Kidney epithelial cell (primary cell): ENCODE data around the gene PANX1. TPM values are rescaled to one million over a fixed set of nuclear protein-coding genes. Genes with fewer than 3 reads are reported as not detected.

ENCODE experiments used
- DNase-seq: peaks from one replicate; pipeline ENCODE4 v3.0.0-alpha.2; 2010; ENCODE audit warnings: low read depth
- H3K27me3 ChIP-seq: 2 replicates; pipeline ENCODE4 v1.6.0; 2011; ENCODE audit warnings: low read length; ENCODE audit not compliant: control insufficient read depth, insufficient read depth
- H3K36me3 ChIP-seq: 2 replicates; pipeline ENCODE4 v1.5.1; 2011; ENCODE audit warnings: low read length; ENCODE audit not compliant: control insufficient read depth, insufficient read depth
- H3K4me3 ChIP-seq: 2 replicates; pipeline ENCODE4 v1.5.1; 2011; ENCODE audit warnings: low read depth, mild to moderate bottlenecking, control low read depth, low read length
- CTCF ChIP-seq: IDR thresholded peaks from 2 replicates; pipeline ENCODE4 v1.5.1; 2011; ENCODE audit warnings: mild to moderate bottlenecking, moderate library complexity, low read length, control low read depth, inconsistent platforms; ENCODE audit not compliant: insufficient read depth, poor library complexity, severe bottlenecking
- total RNA-seq: library from RNA; depleted of rRNA; stranded (reverse); fragments of >200 nt; gene quantifications from 2 replicates; pipeline ENCODE4 v1.2.3, GENCODE V29; 2015

PANX1 gene
- total RNA-seq, 1 donor from 2014 or later, result 60.5 TPM

GRCh38 chr11:94148189-94148588 lies 19.5 kb downstream of the PANX1 start:
- no peak for DNase-seq
- H3K27me3 ChIP-seq, result no peaks in the 10 kb centered on the region
- H3K36me3 ChIP-seq, result no peaks in the 10 kb centered on the region
- H3K4me3 ChIP-seq, result no peak overlapping the region
- TF ChIP-seq CTCF, result no peak

- no peaks in the 10 kb centered on the region for H3K27me3 ChIP-seq
- no peaks in the 10 kb centered on the region for H3K36me3 ChIP-seq
- no peak for TF ChIP-seq CTCF
- DNase-seq, result no peak
- H3K4me3 ChIP-seq, result no peak overlapping the region
Measured at GRCh38 chr11:94149431-94150017, 20.9 kb downstream of the PANX1 start.

- TF ChIP-seq CTCF, result no peak
- Histone ChIP-seq H3K4me3 (no peak overlapping the region), H3K27me3 (no peaks in the 10 kb centered on the region), H3K36me3 (no peaks in the 10 kb centered on the region)
- no peak for DNase-seq
Measured at GRCh38 chr11:94150056-94150455, 21.4 kb downstream of the PANX1 start.

DNA sequence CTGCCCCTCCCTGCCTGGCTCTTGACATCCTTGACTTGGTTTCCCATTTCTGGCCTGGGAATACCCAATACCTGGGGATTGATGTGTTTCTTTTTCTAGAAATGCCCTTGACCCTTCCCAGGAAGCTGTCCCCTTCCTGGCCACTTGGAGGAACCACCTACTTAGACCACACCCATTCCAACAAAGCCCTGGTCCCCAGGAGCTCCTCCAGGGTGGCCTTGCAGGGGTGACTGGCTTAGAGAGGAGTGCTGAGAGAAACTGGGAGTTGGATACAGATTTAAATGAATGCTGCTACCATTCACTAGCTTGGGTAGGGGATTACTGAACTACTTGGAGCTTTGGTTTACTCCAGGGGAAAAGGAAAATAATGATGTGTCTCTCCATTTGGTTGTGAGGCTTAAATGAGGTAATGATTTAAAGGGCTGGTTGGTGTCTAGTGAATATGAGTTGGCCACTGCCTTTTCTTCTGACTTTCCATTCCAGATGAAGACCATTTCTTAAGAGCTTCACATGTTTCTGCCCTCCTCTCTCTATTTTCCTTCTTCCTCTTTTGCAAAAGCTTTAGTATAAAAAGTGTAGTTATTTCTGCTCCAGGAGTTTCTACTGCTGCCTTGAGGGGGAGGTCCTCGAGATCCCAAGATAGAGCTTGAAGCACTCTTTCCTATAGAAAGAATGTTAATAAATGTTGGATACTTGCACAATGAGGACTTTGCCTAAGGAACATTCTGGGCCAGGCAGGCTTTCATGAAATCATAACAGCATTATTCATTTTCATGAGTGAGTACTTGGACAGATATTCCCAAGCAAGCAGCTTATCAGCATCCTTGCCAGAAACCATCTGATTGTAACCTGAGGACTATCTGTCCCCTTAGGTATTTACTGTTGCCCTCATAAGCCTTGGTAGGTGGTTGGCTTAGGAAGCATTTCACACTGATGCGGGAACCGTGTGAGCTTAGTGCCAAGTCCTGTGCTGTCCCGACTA lies 22.4 kb downstream of the PANX1 start:
- H3K4me3 ChIP-seq, result no peak overlapping the region
- no peak for TF ChIP-seq CTCF
- DNase-seq, result no peak
- H3K27me3 ChIP-seq, result no peaks in the 10 kb centered on the region
- H3K36me3 ChIP-seq, result no peaks in the 10 kb centered on the region

- H3K36me3 ChIP-seq, result peaks cover 1% of the 10 kb centered on the region
- peak; percentile 67 for DNase-seq
- no peak overlapping the region for H3K4me3 ChIP-seq
- H3K27me3 ChIP-seq, result no peaks in the 10 kb centered on the region
- no peak for TF ChIP-seq CTCF
Measured at GRCh38 chr11:94151903-94152677, 23.4 kb downstream of the PANX1 start.
